Erythroblast (primary cell): ENCODE data around the gene PAM16.

Source experiments
- GATA1 ChIP-seq: IDR thresholded peaks from 2 replicates; pipeline ENCODE4 v1.6.1; 2011; ENCODE audit warnings: low read depth, mild to moderate bottlenecking, control low read depth, low read length, moderate library complexity
- POLR2A ChIP-seq: IDR thresholded peaks from 2 replicates; pipeline ENCODE4 v1.6.1; 2011; ENCODE audit warnings: mild to moderate bottlenecking, low read length

GRCh38 chr16:4395055-4395726 lies 44.1 kb upstream of the PAM16 start:
- TF ChIP-seq POLR2A, result no peak
- TF ChIP-seq GATA1, result no peak
